ENCODE data around the gene PLPPR3.

GRCh38 chr19:867855-868457 lies 46.2 kb upstream of the PLPPR3 start:
- no peak for TF ChIP-seq POLR2A (IDR thresholded peaks at IDR 0.05; ENCODE audit: low read length)
- no peak for TF ChIP-seq GATA1 (IDR thresholded peaks at IDR 0.05; ENCODE audit: low read depth, low read length)

Measured in erythroblast (primary cell).